HG02884 (cell line): Measurements from ENCODE around the gene TERT.
A peak's percentile ranks its signal among the peaks of the same experiment; 100 is the strongest.

ENCODE experiments used
- ATAC-seq: cut with Tn5 transposase; IDR thresholded peaks from one replicate; pipeline ENCODE4 v1.9.1; 2021; ENCODE audit warnings: mild to moderate bottlenecking, moderate library complexity; ENCODE audit not compliant: unreplicated experiment

The TERT gene

DNA sequence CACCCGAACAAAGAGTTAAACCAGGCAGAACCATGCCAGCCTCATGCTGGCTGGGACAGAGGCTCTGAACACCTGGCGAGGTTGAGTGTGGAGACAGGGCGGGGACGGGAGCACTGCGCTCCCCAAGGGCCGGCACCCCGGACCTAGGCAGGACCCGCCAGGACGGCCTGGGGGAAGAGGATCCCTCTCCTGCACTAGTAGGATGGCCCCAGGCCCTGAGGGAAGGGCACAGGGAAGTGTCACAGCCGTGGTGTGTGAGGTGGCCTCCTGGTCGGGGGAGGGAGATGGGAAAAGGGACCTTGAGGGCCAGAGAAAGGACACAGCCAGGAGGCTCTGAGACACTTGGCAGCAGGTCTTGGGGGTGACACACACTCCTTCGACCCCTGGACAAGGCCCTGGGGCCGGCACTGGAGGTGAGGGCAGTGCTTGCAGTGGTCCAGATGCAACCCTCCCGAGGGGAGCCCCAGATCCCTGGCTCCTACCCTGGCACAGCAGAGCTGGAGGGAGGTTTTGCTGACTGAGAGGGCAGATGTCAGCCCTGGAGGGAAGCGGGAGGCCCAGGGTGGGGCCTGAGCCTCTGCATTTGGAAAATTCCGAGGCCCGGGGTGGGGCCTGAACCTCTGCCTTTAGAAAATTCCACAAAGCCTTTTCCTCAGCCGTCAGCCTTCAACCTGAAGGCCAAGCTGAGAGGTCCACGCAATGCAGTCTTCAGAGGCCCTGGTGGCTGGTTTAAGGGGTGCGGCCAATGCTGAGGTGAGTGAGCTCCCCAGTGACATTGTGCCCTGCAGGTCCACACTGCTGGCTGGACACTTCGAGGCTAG is 24.8 kb upstream of the TERT start:
- ATAC-seq = no peak

- no peak for ATAC-seq
Measured at GRCh38 chr5:1318659-1319251, 23.9 kb upstream of the TERT start.

- no peak for ATAC-seq
Measured at GRCh38 chr5:1317921-1318565, 23.2 kb upstream of the TERT start.

- ATAC-seq = no peak
Measured at GRCh38 chr5:1316588-1317340, 21.9 kb upstream of the TERT start.

DNA sequence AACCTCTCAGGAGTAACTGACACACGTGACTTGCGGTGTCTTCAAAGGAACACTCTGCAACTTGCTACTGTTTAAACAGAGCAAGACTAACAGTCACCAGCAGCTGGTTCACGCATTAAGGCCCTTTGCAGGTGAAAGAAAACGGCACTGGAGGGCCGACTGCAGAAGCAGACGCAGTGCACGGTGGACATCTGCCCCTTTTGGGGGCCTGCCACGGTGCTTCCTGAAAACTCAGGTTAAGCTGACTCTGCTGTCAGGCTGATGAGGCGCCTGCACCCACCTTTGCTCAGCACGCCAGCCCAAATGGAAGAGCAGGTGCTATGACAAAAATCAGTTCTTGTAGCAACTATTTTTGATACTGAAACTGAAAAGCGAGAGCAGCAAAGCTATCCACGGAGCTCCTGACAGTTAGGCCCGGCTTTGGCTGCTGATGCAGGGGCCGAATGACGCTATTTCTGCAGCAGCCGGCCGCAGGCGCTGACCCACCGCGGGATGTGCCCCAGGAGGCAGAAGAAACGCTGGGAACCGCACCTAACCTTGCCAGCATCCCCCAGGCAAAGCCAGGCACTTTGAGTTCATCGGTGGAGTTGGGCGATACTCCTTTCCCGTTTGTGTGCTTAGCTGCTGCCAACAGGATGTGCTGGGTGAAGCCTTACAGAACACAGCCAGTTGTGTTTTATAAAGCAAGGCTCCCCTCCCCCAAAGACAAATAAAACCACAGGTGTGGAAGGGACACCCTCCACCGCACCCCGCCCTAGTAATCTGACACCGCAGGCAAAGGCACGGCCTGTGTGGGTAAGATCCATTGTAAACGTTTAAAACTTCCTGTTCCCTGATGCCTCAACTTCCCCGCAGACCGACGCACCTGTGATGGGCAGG is 21.1 kb upstream of the TERT start:
- peak; percentile 53 for ATAC-seq

DNA sequence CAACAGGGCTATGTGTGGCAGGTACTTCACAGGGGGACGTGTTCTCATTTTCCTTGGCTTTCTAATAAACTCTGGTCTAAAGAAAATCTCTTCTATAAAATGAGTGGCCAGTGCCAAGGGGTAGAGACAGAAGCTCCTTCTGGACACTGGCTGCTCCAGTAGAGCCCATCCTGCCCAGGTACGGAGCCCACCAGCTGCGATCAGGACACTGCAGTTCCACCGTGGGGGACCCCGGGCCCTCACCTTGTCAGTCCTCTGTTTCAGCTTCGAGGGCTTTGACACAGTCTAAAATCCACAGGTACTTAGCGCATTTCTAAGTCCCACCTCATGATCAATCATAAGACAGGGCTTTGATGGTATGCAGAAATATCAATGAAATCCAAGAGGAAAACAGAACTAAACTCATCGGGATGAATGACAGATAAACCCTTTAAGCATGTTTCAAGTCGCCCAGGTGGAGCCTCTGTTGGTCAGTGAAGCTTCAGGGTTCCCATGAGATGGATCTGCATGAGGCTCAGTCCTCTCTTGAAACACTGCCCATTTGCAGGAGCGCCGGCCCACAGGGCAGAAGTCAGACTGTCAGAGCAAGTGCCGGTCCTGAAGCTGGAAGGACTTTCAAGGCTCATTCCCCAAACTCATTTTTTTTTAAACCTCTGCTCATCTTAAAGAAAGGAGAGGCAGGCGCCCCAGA is 20.3 kb upstream of the TERT start:
- no peak for ATAC-seq

DNA sequence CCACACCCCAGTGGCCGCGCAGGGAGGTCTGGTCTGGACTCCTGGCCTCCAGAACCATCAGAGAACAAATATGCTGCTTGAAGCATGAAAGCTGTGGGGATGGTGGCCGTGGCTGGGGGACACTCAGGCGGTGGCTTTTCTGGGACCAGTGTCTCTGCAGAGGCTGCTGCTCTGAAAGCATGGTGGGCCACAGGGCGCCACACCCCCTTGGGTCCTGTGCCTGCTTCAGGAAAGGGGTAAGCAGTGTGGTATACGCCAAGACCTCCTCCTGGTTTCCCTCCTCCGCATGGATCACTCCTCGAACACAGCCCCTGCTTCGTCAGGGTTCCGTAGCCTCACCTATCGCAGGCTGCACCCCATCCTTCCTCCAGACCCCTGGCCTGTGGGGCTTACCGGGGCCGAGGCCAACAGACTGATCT is 19.7 kb upstream of the TERT start:
- no peak for ATAC-seq

- ATAC-seq = peak; percentile 64
Measured at GRCh38 chr5:1312993-1313833, 18.3 kb upstream of the TERT start.

DNA sequence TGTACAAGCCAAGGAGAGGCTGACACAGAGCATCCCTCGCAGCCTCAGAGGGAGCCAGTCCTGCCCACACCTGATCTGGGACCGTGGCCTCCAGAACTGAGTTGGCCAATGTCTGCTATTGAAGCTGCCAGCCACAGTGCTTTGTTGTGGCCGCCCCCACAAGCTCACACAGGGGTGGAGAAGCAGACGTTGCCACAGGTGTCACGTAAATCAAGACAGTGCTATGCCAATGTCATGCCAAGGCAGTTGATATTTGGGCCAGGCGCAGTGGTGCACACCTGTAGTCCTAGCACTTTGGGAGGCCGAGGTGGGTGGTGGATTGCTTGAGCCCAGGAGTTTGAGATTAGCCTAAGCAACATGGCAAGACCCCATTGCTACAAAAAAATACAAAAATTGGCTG is 17.3 kb upstream of the TERT start:
- no peak for ATAC-seq

DNA sequence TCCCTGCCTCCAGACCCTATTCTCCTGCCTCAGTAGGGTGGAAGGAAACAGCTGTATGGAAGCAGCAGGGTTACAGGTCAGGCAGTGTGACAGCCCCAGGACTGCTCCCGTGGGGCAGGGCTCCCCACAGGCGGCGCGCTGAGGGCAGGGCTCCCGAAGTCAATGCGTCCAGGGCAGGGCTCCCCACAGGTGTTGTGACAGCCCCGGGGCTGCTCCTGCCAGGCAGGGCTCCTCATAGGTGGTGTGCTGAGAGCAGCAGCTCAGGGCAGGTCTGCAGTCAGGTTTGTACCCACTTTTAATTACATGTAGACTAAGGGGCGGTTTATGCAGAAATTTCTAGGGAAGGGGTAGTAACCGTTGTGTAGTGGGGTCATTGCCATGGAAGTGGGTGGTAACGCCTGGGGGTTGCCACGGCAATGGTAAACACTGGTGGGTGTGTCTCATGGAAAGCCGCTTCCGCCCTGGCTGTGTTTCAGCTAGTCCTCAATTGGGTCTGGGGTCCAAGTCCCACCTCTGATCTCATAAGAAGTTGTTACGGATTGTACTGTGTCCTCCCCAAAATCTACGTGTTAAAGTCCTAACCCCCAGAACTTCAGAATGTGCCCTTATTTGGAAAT is 16.7 kb upstream of the TERT start:
- no peak for ATAC-seq

GRCh38 chr5:1310118-1310517 is 15.2 kb upstream of the TERT start:
- ATAC-seq = no peak

- no peak for ATAC-seq
Measured at GRCh38 chr5:1304033-1304432, 9.2 kb upstream of the TERT start.

DNA sequence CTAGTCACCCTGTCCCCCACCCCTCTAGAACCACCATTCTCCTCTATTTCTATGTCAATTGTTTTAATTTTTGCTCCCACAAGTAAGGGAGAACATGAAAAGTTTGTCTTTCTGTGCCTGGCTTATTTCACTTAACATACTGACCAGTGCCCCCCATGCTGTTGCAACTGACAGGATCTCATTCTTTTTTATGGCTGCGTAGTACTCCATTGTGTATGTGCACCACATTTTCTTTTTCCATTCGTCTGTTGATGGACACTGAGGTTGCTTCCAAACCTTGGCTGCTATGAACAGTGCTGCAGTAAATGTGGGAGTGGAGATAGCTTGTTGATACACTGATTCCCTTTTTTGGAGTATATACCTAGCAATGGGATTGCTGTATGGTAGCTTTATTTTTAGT is 7.4 kb upstream of the TERT start:
- ATAC-seq = no peak

DNA sequence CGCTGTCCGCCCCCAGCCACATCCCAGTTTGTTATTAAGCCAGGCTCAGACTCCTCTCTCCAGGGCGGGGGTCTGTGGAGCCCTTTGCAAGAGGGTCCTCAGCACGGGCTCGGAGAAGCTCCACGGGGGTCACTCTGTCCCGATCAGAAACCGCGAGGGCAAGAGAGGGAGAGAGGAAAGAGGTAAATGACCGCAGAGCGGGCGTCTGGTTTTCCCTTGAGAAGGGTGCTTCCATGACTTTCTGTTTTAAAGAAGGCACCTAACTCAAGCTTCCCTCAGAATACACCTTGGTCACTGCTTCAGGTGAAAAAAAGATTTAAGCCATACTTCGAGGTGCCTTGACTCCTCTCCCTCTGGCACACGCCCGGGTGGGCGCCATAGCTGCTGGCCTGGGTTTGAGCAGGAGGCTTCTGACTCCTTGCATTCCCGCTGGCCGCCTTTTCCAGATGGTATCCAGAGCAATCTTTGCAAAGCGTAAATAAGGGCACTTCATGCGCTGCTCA is 5.8 kb upstream of the TERT start:
- no peak for ATAC-seq

DNA sequence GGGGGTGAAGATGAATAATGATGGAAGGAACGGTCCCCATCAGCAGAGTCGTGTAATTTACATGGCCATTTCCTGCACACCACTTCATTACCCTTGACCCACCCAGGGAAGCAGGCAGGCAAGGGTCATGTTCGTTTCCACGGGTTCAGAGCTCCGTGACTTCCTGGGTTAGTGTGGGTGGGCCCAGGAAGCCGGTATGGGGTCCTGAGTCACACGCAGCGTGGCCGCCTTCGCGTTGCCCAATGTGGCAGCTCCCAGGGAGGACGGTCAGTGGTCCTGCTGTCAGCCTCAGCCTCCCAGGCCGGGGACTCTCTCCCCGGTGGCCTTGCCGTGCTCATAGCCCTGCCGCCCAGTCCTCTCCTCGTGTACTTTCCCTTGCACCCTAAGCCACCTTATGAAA is 5.1 kb upstream of the TERT start:
- ATAC-seq = no peak

GRCh38 chr5:1299511-1299850 is 4.6 kb upstream of the TERT start:
- no peak for ATAC-seq

DNA sequence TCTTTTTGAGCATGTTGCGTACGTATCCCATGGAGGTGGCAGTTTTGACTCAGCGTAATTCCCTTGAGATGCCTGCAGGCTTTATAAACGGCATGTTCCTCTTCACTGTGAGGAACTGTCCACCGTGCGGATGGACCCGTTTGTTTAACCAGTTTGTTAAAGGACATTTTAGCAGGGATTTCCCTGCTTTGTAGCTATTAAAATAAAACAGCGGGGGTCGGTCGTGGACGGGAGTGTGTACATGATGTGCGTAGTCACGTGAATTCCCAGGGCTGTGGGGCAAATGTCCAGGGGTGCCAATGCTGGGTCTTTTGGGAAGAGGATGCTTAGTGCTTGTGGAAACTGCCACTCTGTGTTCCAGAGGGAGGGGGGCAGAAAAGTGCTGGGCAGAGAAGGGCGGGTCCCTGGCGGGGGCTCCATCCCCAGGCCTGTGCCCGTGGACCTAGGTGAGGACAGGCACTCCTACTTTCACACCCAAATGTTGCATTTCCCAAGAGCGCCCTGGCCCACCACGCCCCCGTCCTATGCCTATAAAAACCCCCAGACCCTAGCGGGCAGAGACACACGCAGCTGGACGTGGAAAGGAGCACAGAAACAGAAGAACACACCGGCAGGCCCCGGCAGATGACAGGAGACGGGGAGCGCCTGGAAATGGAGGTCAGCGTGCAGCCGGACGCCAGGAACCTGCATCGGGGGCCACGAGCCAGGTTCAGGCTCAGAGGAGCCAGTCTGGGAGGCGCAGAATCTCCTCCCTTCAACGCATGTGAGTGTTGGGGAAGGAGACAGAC is 4.0 kb upstream of the TERT start:
- ATAC-seq = no peak

- ATAC-seq = no peak
Measured at GRCh38 chr5:1298067-1298551, 3.2 kb upstream of the TERT start.
